Measurements from ENCODE around the gene ZFYVE28. TPM values are rescaled to one million over a fixed set of nuclear protein-coding genes. Genes with fewer than 3 reads are reported as not detected.
A peak's percentile ranks its signal among the peaks of the same experiment; 100 is the strongest.
"Not testable (repeated sequence)": the region's sequence is repeated elsewhere in the genome, so short reads cannot be mapped to it uniquely, and the experiment has no call there.

ZFYVE28 gene
- total RNA-seq, 1 donor from 2014 or later: 2.0 TPM

DNA sequence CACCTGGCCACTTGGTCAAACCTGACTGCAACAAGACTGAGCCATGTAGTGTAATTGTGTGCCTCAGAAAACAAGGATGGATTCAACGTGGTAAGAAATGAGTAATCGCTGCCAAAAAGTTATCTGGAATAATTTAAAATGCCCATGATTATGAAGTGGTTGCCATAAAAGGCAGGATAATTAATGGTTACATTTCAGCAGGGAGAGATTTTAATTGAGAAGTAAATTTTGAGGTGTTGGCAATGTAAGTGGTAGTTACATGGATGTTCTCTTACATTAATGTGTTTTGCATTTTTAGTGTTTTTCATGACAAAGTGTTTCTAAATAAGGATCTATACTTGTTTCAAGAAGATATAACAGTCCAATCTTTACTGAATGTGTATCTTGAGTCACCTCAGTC, 192.2 kb downstream of the ZFYVE28 start:
- TF ChIP-seq, protein P1, sequence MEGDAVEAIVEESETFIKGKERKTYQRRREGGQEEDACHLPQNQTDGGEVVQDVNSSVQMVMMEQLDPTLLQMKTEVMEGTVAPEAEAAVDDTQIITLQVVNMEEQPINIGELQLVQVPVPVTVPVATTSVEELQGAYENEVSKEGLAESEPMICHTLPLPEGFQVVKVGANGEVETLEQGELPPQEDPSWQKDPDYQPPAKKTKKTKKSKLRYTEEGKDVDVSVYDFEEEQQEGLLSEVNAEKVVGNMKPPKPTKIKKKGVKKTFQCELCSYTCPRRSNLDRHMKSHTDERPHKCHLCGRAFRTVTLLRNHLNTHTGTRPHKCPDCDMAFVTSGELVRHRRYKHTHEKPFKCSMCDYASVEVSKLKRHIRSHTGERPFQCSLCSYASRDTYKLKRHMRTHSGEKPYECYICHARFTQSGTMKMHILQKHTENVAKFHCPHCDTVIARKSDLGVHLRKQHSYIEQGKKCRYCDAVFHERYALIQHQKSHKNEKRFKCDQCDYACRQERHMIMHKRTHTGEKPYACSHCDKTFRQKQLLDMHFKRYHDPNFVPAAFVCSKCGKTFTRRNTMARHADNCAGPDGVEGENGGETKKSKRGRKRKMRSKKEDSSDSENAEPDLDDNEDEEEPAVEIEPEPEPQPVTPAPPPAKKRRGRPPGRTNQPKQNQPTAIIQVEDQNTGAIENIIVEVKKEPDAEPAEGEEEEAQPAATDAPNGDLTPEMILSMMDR (IDR thresholded peaks at IDR 0.05; ENCODE audit: insufficient read depth, low read length, poor library complexity, severe bottlenecking): no peak
- Histone ChIP-seq H3K4me3 (ENCODE audit: low read depth, low read length) (no peak overlapping the region), H3K27me3 (ENCODE audit: control insufficient read depth, insufficient read depth, low read length) (no peaks in the 10 kb centered on the region), H3K36me3 (ENCODE audit: control insufficient read depth, insufficient read depth, low read length) (no peaks in the 10 kb centered on the region)
- no peak for DNase-seq (ENCODE audit: low read depth)

GRCh38 chr4:2222838-2223237, 195.6 kb downstream of the ZFYVE28 start:
- H3K4me3 ChIP-seq (ENCODE audit: low read depth, low read length): no peak overlapping the region
- H3K27me3 ChIP-seq (ENCODE audit: control insufficient read depth, insufficient read depth, low read length): no peaks in the 10 kb centered on the region
- no peak for DNase-seq (ENCODE audit: low read depth)
- H3K36me3 ChIP-seq (ENCODE audit: control insufficient read depth, insufficient read depth, low read length): no peaks in the 10 kb centered on the region
- TF ChIP-seq, protein P1 (IDR thresholded peaks at IDR 0.05; ENCODE audit: insufficient read depth, low read length, poor library complexity, severe bottlenecking): no peak

DNA sequence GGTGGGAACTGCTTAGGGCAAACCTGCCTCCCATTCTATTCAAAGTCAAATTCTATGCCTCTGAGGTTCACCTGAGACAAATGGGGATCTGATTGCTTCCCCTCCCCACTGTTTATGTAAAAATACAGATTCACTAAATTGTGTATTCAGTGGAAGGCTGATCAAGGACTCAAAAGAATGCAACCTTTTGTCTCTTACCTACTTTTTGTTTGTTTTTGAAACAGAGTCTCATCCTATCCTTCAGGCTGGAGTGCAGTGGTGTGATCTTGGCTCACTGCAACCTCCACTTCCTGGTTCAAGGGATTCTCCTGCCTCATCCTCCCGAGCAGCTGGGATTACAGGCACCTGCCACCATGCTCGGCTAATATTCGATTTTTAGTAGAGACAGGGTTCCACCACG, 197.1 kb downstream of the ZFYVE28 start:
- not testable (repeated sequence) for DNase-seq (ENCODE audit: low read depth); H3K27me3 ChIP-seq (ENCODE audit: control insufficient read depth, insufficient read depth, low read length); H3K4me3 ChIP-seq (ENCODE audit: low read depth, low read length); H3K36me3 ChIP-seq (ENCODE audit: control insufficient read depth, insufficient read depth, low read length)

DNA sequence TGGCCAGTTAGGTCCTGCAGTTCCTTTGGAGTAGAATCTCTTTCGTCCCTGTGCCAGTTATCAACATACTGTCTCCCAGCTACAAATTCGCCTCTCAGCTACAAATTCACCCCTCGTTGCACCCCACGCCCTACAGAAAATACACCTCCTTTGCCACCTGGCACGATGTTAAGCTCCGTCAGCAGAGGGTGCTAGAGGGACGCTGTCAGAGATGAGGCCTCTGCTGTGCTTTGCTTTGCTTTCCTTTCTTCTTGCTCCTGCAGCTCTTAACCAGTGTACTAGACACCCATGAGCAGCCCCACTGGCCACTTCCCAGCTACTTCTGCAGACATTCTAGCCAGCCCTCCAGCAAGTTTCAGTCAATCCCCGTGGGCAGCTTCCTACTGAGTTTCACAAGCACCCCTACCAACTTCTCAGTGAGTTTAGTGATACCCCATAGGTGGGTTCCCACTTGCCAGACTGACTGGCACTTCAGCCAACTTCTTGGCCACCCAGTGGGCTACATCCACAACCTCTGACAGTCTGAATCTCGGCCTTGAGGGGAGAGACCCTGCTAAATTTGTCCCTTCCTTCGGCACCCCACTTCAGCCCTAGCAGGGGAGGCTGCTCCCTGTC, 198.3 kb downstream of the ZFYVE28 start:
- no peaks in the 10 kb centered on the region for H3K27me3 ChIP-seq (ENCODE audit: control insufficient read depth, insufficient read depth, low read length)
- TF ChIP-seq, protein P1 (IDR thresholded peaks at IDR 0.05; ENCODE audit: insufficient read depth, low read length, poor library complexity, severe bottlenecking): peak; percentile 90
- H3K36me3 ChIP-seq (ENCODE audit: control insufficient read depth, insufficient read depth, low read length): no peaks in the 10 kb centered on the region
- H3K4me3 ChIP-seq (ENCODE audit: low read depth, low read length): no peak overlapping the region
- DNase-seq (ENCODE audit: low read depth): peak; percentile 19

Other genes with a start within 250 kb of the ZFYVE28 start
- 9.2 and 13.3 TPM in 2 replicates for gene HAUS3, start 176.5 kb downstream of the ZFYVE28 start, total RNA-seq
- gene POLN, start 176.5 kb downstream of the ZFYVE28 start, total RNA-seq: 0.07 and 0.38 TPM in 2 replicates
- gene MXD4, start 156.5 kb downstream of the ZFYVE28 start, total RNA-seq: 31.8 and 36.7 TPM in 2 replicates
- gene CFAP99, start 310 bp upstream of the ZFYVE28 start, total RNA-seq: not detected in 2 replicates
- gene RNF4, start 50.5 kb upstream of the ZFYVE28 start, total RNA-seq: 83.9 and 88.7 TPM in 2 replicates
- 19.8 and 22.0 TPM in 2 replicates for gene FAM193A, start 118.0 kb upstream of the ZFYVE28 start, total RNA-seq

Data from kidney epithelial cell (primary cell).